Measurements from ENCODE around the gene AKNA.

AKNA gene

GRCh38 chr9:114318416-114318815 lies 69.4 kb downstream of the AKNA start:
- in situ Hi-C loops (cut with MboI; ENCODE audit: low pct_unique_long_range_greater_than_20kb, low sequenced_read_pairs) = no loop called here
- no peak for DNase-seq

GRCh38 chr9:114317665-114318357 lies 70.0 kb downstream of the AKNA start:
- in situ Hi-C loops (cut with MboI; ENCODE audit: low pct_unique_long_range_greater_than_20kb, low sequenced_read_pairs) = no loop called here
- peak; percentile 18 for DNase-seq

DNA sequence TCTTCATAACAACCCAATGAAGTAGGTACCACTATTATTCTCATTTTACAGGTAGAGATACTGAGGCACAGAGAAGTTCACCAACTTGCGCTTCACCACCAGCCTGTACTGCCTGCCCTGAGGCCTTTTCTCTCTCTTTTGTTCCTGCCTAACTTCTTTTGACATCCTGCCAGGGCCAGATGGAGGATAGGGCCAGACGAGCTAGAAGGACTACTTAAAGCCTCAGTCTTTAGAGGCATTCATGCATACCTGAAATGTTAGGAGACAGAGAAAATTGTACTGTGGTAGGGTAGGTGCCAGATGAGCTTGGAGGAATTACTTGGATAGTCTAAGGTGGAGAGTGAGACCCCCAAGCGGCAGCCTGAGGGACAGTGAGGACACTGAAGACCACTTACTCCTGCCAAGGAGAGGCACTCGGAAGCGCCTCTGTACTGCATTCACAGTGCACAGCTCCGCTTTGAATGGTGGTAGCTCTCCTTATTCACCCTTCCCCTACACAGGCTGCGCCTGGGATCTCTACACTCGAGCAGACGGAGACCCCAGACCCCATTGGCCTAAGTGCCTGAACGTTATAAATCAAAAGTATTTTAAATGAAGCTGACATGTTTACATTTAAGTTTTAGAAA lies 71.1 kb downstream of the AKNA start:
- no peak for DNase-seq
- in situ Hi-C loops (cut with MboI; ENCODE audit: low pct_unique_long_range_greater_than_20kb, low sequenced_read_pairs) = no loop called here

DNA sequence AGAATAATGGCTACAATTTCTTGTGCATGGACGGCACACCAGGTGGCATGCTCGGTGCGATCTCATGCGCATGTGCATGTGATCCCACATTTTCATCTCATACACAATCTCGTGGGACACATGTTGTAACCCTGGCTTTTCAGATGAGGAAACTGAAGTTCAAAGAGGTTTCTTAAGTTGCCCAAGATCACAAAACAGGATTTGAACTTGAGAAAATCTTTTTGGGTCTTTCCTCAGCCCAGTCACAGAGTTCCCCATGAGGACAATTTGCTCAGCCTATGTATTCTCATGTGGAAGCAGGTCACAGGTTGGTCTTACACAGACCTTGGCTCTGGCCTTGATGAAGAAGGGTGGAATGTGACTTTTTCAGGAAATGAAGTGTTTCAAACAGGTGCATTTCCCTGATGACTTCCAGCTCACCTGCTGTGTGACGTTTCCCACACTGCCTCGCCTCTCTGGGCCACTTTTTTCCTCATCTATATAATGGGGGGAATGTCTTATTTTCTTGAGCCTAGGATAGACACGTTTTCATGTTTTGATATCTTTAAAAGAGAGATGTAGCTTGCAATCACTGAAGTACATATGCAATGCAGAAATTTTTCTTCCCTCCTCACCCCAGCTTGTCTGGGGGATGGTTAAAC lies 71.9 kb downstream of the AKNA start:
- DNase-seq = no peak

GRCh38 chr9:114314881-114315722 lies 72.7 kb downstream of the AKNA start:
- in situ Hi-C loops (cut with MboI; ENCODE audit: low pct_unique_long_range_greater_than_20kb, low sequenced_read_pairs) = no loop called here
- DNase-seq = no peak

More for the DNA sequence above, 71.9 kb downstream of the AKNA start:
- in situ Hi-C loops (cut with MboI; ENCODE audit: low pct_unique_long_range_greater_than_20kb, low sequenced_read_pairs) = no loop called here

DNA sequence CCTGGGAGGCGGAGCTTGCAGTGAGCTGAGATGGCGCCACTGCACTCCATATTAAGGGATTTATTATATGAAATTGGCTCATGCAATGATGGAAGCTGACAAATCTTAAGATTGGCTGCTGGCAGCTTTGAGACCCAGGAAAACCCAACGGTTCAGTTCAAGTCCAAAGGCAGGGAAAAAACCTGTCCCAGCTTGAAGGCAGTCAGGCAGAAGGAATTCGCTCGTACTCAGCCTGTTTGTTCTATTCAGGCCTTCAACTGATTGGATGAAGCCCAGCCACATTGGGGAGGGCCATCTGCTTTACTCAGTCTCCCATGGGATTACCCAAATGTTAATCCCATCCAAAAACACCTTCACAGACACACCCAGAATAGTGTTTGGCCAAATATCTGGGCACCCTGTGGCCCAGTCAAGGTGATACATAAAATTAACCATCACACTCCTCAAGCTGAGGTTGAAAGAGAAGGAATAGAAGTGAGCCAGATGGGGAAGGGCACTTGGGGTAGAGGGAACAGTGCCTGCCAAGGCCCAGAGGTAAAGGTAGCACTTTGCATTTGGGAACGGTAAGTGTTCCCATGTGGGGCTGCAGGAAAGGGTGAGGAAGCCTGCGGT lies 73.4 kb downstream of the AKNA start:
- DNase-seq = no peak
- in situ Hi-C loops (cut with MboI; ENCODE audit: low pct_unique_long_range_greater_than_20kb, low sequenced_read_pairs) = no loop called here

- no peak for DNase-seq
- in situ Hi-C loops (cut with MboI; ENCODE audit: low pct_unique_long_range_greater_than_20kb, low sequenced_read_pairs) = no loop called here
Observed at GRCh38 chr9:114313186-114313585, 74.6 kb downstream of the AKNA start.

- in situ Hi-C loops (cut with MboI; ENCODE audit: low pct_unique_long_range_greater_than_20kb, low sequenced_read_pairs) = no loop called here
- DNase-seq = no peak
Observed at GRCh38 chr9:114312513-114312875, 75.3 kb downstream of the AKNA start.

GRCh38 chr9:114311571-114312512 lies 75.9 kb downstream of the AKNA start:
- DNase-seq = no peak
- in situ Hi-C loops (cut with MboI; ENCODE audit: low pct_unique_long_range_greater_than_20kb, low sequenced_read_pairs) = no loop called here

DNA sequence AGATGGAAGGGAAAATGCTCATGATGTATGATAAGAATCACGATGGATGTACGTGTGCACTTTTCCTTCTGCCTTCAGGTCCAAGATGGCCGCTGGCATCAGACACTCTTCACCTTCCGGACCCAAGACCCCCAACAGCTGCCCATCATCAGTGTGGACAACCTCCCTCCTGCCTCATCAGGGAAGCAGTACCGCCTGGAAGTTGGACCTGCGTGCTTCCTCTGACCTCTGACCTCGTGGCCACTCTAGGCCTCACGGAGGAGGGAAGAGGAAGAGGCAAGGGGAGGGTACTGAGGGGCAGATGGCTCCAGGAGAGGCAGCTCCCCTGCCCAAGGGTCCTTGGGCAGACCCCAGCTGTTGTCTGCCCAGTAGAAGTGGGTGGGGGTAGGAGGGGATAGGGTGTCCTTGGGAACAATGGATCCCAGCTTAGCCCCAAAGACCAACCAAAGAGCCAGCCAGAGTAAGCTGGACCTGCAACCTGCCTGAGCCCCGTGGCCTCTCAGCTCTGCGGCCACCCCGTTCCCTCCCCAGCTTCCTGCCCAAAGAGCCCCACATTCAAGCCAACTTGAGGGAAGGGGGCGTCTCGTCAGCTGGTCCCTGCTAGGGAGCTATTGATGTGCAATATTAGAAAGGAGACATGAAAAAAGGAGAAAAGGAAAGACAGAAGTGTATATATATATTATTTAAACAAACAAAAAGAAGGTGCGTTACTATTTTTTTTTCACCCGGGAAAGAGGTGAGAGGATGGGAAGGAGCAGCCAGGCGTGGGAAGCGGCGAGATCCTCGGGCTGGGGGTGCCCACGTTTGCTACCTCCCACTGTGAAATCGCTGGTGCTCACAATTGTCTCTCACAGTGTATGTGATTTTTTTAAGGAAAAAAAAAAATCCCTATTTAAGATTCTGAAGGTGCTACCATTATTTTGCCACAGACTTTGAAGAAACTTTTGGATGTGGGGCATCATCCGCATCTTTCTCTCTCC lies 77.0 kb downstream of the AKNA start:
- in situ Hi-C loops (cut with MboI; ENCODE audit: low pct_unique_long_range_greater_than_20kb, low sequenced_read_pairs) = no loop called here
- DNase-seq = no peak

- in situ Hi-C loops (cut with MboI; ENCODE audit: low pct_unique_long_range_greater_than_20kb, low sequenced_read_pairs) = no loop called here
- DNase-seq = no peak
Observed at GRCh38 chr9:114309096-114309495, 78.7 kb downstream of the AKNA start.

GRCh38 chr9:114308361-114308950 lies 79.3 kb downstream of the AKNA start:
- no peak for DNase-seq
- in situ Hi-C loops (cut with MboI; ENCODE audit: low pct_unique_long_range_greater_than_20kb, low sequenced_read_pairs) = no loop called here

GRCh38 chr9:114307899-114308267 lies 79.9 kb downstream of the AKNA start:
- in situ Hi-C loops (cut with MboI; ENCODE audit: low pct_unique_long_range_greater_than_20kb, low sequenced_read_pairs) = no loop called here
- DNase-seq = no peak

DNA sequence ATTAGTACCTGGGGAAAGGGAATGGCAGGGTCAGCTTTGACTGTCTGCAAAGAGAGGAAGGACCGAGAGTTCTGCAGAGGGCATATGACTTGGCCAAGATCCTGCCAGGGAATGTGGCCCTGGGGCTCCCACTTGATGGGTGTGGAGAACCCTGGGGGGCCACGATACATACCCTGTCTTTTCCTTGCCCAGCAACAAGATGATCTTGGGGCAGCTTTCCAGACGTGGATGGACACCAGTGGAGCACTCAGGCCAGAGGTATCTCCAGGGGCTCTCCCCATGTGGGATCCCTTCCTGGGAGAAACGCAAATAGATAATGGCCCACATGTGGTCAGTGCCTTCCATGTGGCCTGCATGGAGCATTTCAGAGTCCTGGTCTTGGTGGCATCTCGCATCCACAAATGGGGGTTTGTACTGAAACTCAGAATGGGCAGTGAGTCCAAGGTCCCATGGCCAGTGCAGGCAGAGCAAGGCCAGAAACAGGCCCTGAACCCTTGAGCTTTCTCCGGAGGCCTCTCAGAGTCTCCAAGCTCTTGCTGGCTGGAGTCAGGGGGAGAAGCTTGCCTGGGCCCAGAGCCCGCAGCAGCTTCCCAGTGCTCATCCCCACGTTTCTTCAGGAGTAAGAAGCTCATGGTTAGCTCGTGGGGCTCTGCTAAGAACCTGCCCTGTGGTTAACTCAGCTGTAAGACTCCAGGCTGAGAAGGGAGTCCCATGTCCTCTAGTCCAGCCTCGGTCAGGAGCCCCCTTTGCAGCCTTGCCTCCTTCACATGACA lies 83.2 kb downstream of the AKNA start:
- no peak for DNase-seq
- in situ Hi-C loops (cut with MboI; ENCODE audit: low pct_unique_long_range_greater_than_20kb, low sequenced_read_pairs) = no loop called here

GRCh38 chr9:114303977-114304376 lies 83.8 kb downstream of the AKNA start:
- DNase-seq = no peak
- in situ Hi-C loops (cut with MboI; ENCODE audit: low pct_unique_long_range_greater_than_20kb, low sequenced_read_pairs) = no loop called here

DNA sequence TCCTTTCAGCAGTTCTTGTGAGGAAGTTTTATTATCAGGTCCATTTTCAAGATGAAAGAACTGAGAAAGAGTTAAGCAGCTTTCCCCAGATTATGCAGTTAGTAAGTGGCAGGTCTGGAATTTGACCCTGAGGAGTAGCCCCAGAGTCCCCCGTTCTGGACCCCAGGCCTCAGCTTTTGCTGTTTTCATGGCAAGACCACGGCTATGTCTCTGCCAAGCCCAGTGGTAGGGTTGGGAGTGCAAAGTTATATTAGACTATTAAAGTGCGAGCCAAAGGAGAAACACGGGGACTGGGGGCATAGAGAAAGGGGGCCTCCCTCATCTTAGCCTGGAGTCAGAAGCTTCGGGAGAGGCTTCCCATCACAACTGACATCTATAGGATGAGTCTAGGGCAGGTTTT lies 84.2 kb downstream of the AKNA start:
- no peak for DNase-seq
- in situ Hi-C loops (cut with MboI; ENCODE audit: low pct_unique_long_range_greater_than_20kb, low sequenced_read_pairs) = no loop called here

Measured in KBM-7 (cell line).